ENCODE measurements around the gene FBXW8. TPM values are rescaled to one million over a fixed set of nuclear protein-coding genes. Genes with fewer than 3 reads are reported as not detected.

Gene FBXW8
- total RNA-seq, 4 donors from 2014 or later = 9.1 to 19.0 (median 13.5) TPM

GRCh38 chr12:116897476-116897875 is 13.3 kb upstream of the FBXW8 start:
- no peak for DNase-seq (ENCODE audit: low spot score in 2 of 2)
- H3K36me3 ChIP-seq = no peaks in the 10 kb centered on the region
- TF ChIP-seq CTCF (IDR thresholded peaks at IDR 0.05) = no peak
- TF ChIP-seq POLR2AphosphoS5 (IDR thresholded peaks at IDR 0.05) = no peak
- no peak for TF ChIP-seq POLR2A (IDR thresholded peaks at IDR 0.05)
- no peak for TF ChIP-seq EP300 (IDR thresholded peaks at IDR 0.05)
- H3K4me3 ChIP-seq = no peak overlapping the region
- no peak overlapping the region for H3K27ac ChIP-seq
- no peaks in the 10 kb centered on the region for H3K9me3 ChIP-seq
- peaks cover 44% of the 10 kb centered on the region for H3K27me3 ChIP-seq
- 68% methylated on average over 4 of the region's 4 CpGs for WGBS
- no peaks in the 10 kb centered on the region for H3K4me1 ChIP-seq

GRCh38 chr12:116898669-116899068 is 12.1 kb upstream of the FBXW8 start:
- peaks cover 44% of the 10 kb centered on the region for H3K27me3 ChIP-seq
- H3K4me3 ChIP-seq = no peak overlapping the region
- H3K9me3 ChIP-seq = no peaks in the 10 kb centered on the region
- 60% methylated on average over 3 of the region's 3 CpGs for WGBS
- no peaks in the 10 kb centered on the region for H3K36me3 ChIP-seq
- TF ChIP-seq POLR2A (IDR thresholded peaks at IDR 0.05) (no peak), EP300 (IDR thresholded peaks at IDR 0.05) (no peak), CTCF (IDR thresholded peaks at IDR 0.05) (no peak), POLR2AphosphoS5 (IDR thresholded peaks at IDR 0.05) (no peak)
- no peaks in the 10 kb centered on the region for H3K4me1 ChIP-seq
- no peak overlapping the region for H3K27ac ChIP-seq
- no peak for DNase-seq (ENCODE audit: low spot score in 2 of 2)

- H3K4me3 ChIP-seq = no peak overlapping the region
- H3K9me3 ChIP-seq = no peaks in the 10 kb centered on the region
- H3K27me3 ChIP-seq = peaks cover 49% of the 10 kb centered on the region
- no peaks in the 10 kb centered on the region for H3K36me3 ChIP-seq
- WGBS = 88% methylated on average over 2 of the region's 2 CpGs
- no peaks in the 10 kb centered on the region for H3K4me1 ChIP-seq
- TF ChIP-seq POLR2AphosphoS5 (IDR thresholded peaks at IDR 0.05) (no peak), EP300 (IDR thresholded peaks at IDR 0.05) (no peak), CTCF (IDR thresholded peaks at IDR 0.05) (no peak), POLR2A (IDR thresholded peaks at IDR 0.05) (no peak)
- no peak overlapping the region for H3K27ac ChIP-seq
- no peak for DNase-seq (ENCODE audit: low spot score in 2 of 2)
These were observed 9.1 kb upstream of the FBXW8 start for GRCh38 chr12:116901612-116902011.

GRCh38 chr12:116903818-116904217 is 6.9 kb upstream of the FBXW8 start:
- Histone ChIP-seq H3K27me3 (peaks cover 32% of the 10 kb centered on the region), H3K4me3 (no peak overlapping the region), H3K9me3 (no peaks in the 10 kb centered on the region), H3K27ac (no peak overlapping the region), H3K36me3 (no peaks in the 10 kb centered on the region), H3K4me1 (no peaks in the 10 kb centered on the region)
- TF ChIP-seq EP300 (IDR thresholded peaks at IDR 0.05) = no peak
- TF ChIP-seq CTCF (IDR thresholded peaks at IDR 0.05) = no peak
- TF ChIP-seq POLR2A (IDR thresholded peaks at IDR 0.05) = no peak
- TF ChIP-seq POLR2AphosphoS5 (IDR thresholded peaks at IDR 0.05) = no peak
- WGBS = 81% methylated on average over 4 of the region's 4 CpGs
- no peak for DNase-seq (ENCODE audit: low spot score in 2 of 2)

GRCh38 chr12:116906285-116906684 is 4.5 kb upstream of the FBXW8 start:
- H3K27me3 ChIP-seq = peaks cover 13% of the 10 kb centered on the region
- peaks cover 2% of the 10 kb centered on the region for H3K4me1 ChIP-seq
- TF ChIP-seq POLR2A (IDR thresholded peaks at IDR 0.05) (no peak), CTCF (IDR thresholded peaks at IDR 0.05) (no peak), POLR2AphosphoS5 (IDR thresholded peaks at IDR 0.05) (no peak), EP300 (IDR thresholded peaks at IDR 0.05) (no peak)
- no peaks in the 10 kb centered on the region for H3K9me3 ChIP-seq
- no peak overlapping the region for H3K4me3 ChIP-seq
- H3K27ac ChIP-seq = no peak overlapping the region
- no peak for DNase-seq (ENCODE audit: low spot score in 2 of 2)
- 84% methylated on average over 4 of the region's 4 CpGs for WGBS
- H3K36me3 ChIP-seq = no peaks in the 10 kb centered on the region
